Lower lobe of right lung (tissue), 2 donors: ENCODE results near the gene RHBDL1. TPM values are rescaled to one million over a fixed set of nuclear protein-coding genes. Genes with fewer than 3 reads are reported as not detected.

Experiments used
- ATAC-seq, 2 donors: fragments of 200-7000 bp; cut with Tn5 transposase; one replicate each; pipeline ENCODE4 v1.9.1; 2020 to 2022; ENCODE audit warnings: mild to moderate bottlenecking in 2 of 2, moderate library complexity in 2 of 2
- DNase-seq: peaks from one replicate; pipeline ENCODE4 v3.0.0-alpha.2; 2020
- H3K27ac ChIP-seq: fragments of 200-600 bp; one replicate; pipeline ENCODE4 v1.8.0; 2022
- H3K27me3 ChIP-seq: fragments of 200-600 bp; one replicate; pipeline ENCODE4 v1.8.0; 2022; ENCODE audit warnings: low read depth
- H3K36me3 ChIP-seq: fragments of 200-600 bp; one replicate; pipeline ENCODE4 v1.8.0; 2022; ENCODE audit warnings: mild to moderate bottlenecking
- H3K4me1 ChIP-seq: fragments of 200-600 bp; one replicate; pipeline ENCODE4 v1.8.0; 2022
- H3K4me3 ChIP-seq: fragments of 200-600 bp; one replicate; pipeline ENCODE4 v1.8.0; 2022; ENCODE audit warnings: mild to moderate bottlenecking
- H3K9me3 ChIP-seq: fragments of 200-600 bp; one replicate; pipeline ENCODE4 v1.8.0; 2022
- intact Hi-C: fragments of 100-400 bp; cut with DNase I; formaldehyde crosslinking; loops from one replicate; pipeline ENCODE4 v1.11.0; 2022
- total RNA-seq: library from RNA; stranded (reverse); fragmentation: NEBNext Ultra II Directional; extraction: Animal tissue kit (Norgen Biotek cat#: 25700); gene quantifications from one replicate; pipeline ENCODE4 v1.2.1, GENCODE V29; 2021
- TF ChIP-seq, protein P1 (sequence below): fragments of 200-600 bp; IDR thresholded peaks from one replicate; pipeline ENCODE4 v1.8.0; 2022; ENCODE audit warnings: antibody characterized with exemption, mild to moderate bottlenecking
- donor health status: DM: no; HTN: yes; CAD: no; lungs with severe emphysema.

The RHBDL1 gene
- total RNA-seq, 1 donor from 2014 or later = 2.0 TPM

- Histone ChIP-seq H3K4me3 (no peak overlapping the region), H3K36me3 (peaks cover 27% of the 10 kb centered on the region), H3K27me3 (no peaks in the 10 kb centered on the region), H3K27ac (no peak overlapping the region), H3K4me1 (peaks cover 53% of the 10 kb centered on the region), H3K9me3 (no peaks in the 10 kb centered on the region)
- ATAC-seq (no peak), DNase-seq (no peak)
- TF ChIP-seq, protein P1, sequence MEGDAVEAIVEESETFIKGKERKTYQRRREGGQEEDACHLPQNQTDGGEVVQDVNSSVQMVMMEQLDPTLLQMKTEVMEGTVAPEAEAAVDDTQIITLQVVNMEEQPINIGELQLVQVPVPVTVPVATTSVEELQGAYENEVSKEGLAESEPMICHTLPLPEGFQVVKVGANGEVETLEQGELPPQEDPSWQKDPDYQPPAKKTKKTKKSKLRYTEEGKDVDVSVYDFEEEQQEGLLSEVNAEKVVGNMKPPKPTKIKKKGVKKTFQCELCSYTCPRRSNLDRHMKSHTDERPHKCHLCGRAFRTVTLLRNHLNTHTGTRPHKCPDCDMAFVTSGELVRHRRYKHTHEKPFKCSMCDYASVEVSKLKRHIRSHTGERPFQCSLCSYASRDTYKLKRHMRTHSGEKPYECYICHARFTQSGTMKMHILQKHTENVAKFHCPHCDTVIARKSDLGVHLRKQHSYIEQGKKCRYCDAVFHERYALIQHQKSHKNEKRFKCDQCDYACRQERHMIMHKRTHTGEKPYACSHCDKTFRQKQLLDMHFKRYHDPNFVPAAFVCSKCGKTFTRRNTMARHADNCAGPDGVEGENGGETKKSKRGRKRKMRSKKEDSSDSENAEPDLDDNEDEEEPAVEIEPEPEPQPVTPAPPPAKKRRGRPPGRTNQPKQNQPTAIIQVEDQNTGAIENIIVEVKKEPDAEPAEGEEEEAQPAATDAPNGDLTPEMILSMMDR = no peak
- intact Hi-C loops = no loop called here
These were observed 43.6 kb upstream of the RHBDL1 start for GRCh38 chr16:631808-632358.

GRCh38 chr16:632486-633335 is 42.8 kb upstream of the RHBDL1 start:
- ATAC-seq (no peak), DNase-seq (no peak)
- H3K9me3 ChIP-seq = no peaks in the 10 kb centered on the region
- no peak overlapping the region for H3K27ac ChIP-seq
- intact Hi-C loops = no loop called here
- peaks cover 52% of the 10 kb centered on the region for H3K4me1 ChIP-seq
- peaks cover 19% of the 10 kb centered on the region for H3K36me3 ChIP-seq
- TF ChIP-seq, protein P1 = no peak
- H3K27me3 ChIP-seq = no peaks in the 10 kb centered on the region
- H3K4me3 ChIP-seq = no peak overlapping the region

GRCh38 chr16:633336-634050 is 42.0 kb upstream of the RHBDL1 start:
- intact Hi-C loops = no loop called here
- Histone ChIP-seq H3K4me1 (peaks cover 49% of the 10 kb centered on the region), H3K9me3 (no peaks in the 10 kb centered on the region), H3K27ac (no peak overlapping the region), H3K36me3 (peaks cover 12% of the 10 kb centered on the region), H3K4me3 (no peak overlapping the region), H3K27me3 (no peaks in the 10 kb centered on the region)
- DNase-seq (no peak), ATAC-seq (no peak)
- TF ChIP-seq, protein P1 = no peak

DNA sequence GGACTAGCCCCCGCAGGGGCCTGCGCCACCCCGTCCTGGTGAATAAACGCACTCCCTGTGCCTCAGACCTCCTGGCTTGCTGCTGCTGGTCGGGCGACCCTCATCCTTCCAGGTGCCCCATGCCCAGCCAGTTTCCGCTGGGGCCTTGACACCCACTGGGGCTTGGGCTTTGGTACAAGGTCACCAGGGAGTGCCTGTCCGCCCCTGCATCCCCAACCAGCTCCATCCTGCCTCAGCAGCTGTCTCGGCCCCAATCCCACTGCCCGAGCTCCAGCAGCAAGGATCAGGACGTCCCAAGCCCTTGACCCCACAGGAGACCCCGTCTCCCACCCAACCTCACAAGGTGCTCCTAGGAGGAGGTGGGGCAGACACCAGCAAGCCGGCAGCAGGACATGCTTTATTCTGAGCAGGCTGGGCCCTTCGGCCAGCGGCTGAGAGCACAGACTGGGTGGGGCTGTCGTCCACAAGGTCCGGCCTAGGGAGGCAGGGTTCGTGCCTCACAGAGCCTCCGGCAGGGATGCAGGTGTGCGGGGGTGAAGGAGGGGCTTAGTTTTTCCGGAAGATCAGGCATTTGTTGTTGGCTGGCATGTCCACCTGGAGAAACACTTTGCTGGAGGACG is 41.3 kb upstream of the RHBDL1 start:
- H3K27me3 ChIP-seq = no peaks in the 10 kb centered on the region
- intact Hi-C loops = no loop called here
- H3K27ac ChIP-seq = no peak overlapping the region
- peaks cover 43% of the 10 kb centered on the region for H3K4me1 ChIP-seq
- TF ChIP-seq, protein P1 = no peak
- no peak for DNase-seq
- no peak overlapping the region for H3K4me3 ChIP-seq
- H3K9me3 ChIP-seq = no peaks in the 10 kb centered on the region
- ATAC-seq = no peak
- peaks cover 5% of the 10 kb centered on the region for H3K36me3 ChIP-seq

DNA sequence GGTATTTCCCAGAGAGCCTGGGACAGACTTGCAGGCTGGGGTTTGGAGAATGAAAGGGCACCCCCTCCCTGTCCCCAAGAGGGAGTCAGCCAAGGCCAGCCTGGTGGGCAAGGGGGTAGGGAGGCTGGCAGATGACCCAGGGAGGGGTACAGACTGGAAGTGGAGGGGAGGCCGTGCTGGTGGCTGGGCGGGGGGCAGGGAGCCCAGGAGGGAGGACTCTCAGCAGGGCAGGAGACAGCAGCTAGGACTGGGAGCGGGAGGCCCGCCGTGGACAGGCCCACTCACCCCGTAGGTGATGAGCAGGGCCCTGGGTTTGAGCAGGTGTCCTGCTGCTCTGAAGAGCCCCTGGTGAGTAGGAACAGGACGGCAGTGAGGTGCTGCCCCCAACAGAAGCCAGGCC is 40.5 kb upstream of the RHBDL1 start:
- Histone ChIP-seq H3K27ac (peak overlapping the region; percentile 92), H3K36me3 (peaks cover 5% of the 10 kb centered on the region), H3K9me3 (no peaks in the 10 kb centered on the region), H3K4me1 (peaks cover 34% of the 10 kb centered on the region), H3K4me3 (peak overlapping the region; percentile 95), H3K27me3 (no peaks in the 10 kb centered on the region)
- intact Hi-C loops = no loop called here
- ATAC-seq (no peak), DNase-seq (no peak)
- TF ChIP-seq, protein P1 = no peak
